GM12873 (cell line): ENCODE data around the gene ZBTB25.

Source experiments
- CTCF ChIP-seq: IDR thresholded peaks from 2 replicates; pipeline ENCODE4 v1.5.1; 2012; ENCODE audit warnings: low read depth, mild to moderate bottlenecking, moderate library complexity, low read length, control low read depth; ENCODE audit not compliant: insufficient read depth; ENCODE audit errors: missing control alignments

Gene ZBTB25

GRCh38 chr14:64509036-64509435, 5.4 kb upstream of the ZBTB25 start:
- TF ChIP-seq CTCF: no peak

- TF ChIP-seq CTCF: no peak
Observed at GRCh38 chr14:64508215-64508776, 4.7 kb upstream of the ZBTB25 start.

- no peak for TF ChIP-seq CTCF
Observed at GRCh38 chr14:64507376-64508156, 3.9 kb upstream of the ZBTB25 start.

GRCh38 chr14:64506721-64507120, 3.1 kb upstream of the ZBTB25 start:
- TF ChIP-seq CTCF: no peak

- no peak for TF ChIP-seq CTCF
Observed at GRCh38 chr14:64504897-64505794, 1.5 kb upstream of the ZBTB25 start.

GRCh38 chr14:64504310-64504896, 765 bp upstream of the ZBTB25 start, which contains the start of gene ZBTB1:
TSS of gene ZBTB1 (plus strand) at chr14:64504770. CDS start at chr14:64521505, 16,735 bp downstream.
- TF ChIP-seq CTCF: no peak
